Fibroblast of skin of right biceps (primary cell): Measurements from ENCODE around the gene IGSF11.
A peak's percentile ranks its signal among the peaks of the same experiment; 100 is the strongest.
"Not testable (repeated sequence)": the region's sequence is repeated elsewhere in the genome, so short reads cannot be mapped to it uniquely, and the experiment has no call there.

ENCODE experiments used
- DNase-seq: peaks from one replicate; pipeline ENCODE4 v3.0.0-alpha.2; 2013

IGSF11 gene, protein sequence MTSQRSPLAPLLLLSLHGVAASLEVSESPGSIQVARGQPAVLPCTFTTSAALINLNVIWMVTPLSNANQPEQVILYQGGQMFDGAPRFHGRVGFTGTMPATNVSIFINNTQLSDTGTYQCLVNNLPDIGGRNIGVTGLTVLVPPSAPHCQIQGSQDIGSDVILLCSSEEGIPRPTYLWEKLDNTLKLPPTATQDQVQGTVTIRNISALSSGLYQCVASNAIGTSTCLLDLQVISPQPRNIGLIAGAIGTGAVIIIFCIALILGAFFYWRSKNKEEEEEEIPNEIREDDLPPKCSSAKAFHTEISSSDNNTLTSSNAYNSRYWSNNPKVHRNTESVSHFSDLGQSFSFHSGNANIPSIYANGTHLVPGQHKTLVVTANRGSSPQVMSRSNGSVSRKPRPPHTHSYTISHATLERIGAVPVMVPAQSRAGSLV

DNA sequence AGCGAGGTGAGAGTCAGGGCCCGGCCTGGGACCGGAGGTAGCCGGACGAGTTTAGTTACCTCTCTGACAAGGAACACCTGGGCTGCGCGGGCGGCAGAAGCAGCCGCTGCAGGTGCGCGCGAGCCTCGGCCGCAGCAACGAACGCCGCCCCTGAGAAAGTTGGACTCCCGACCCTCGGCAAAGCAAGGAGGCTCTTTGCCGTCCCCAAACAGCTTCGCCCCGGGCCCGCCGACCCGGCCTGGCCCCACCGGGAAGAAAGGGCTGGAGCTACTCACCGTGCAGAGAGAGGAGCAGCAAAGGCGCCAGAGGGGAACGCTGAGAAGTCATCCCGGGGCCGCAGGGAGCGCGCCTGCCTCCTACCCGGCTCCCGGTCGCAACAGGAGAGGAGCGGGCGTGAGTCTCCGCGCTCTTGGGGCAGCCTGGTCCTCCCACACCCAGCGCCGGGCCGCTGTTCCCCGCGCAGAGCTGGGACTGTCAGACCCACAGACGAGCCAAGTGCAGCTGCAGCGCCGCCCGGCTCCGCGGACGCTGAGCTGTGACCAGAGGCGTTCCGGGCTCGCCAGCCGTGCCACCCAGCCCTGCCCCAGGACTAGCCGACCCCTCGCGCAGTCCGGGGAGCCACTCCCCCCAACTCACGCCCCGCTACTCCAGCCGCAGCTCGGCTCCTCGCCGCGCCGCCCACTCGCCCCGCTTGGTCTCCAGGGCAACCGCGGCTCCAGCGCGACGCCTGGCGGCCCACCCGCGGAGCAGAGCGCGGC lies at the start of gene IGSF11:
IGSF11 (minus strand) TSS at position 591 of the 758 bp plus-strand sequence; CDS start at position 327, 264 bp downstream.
- peak; percentile 36 for DNase-seq

GRCh38 chr3:119080364-119080763 lies 45.7 kb upstream of the IGSF11 start:
- no peak for DNase-seq

DNA sequence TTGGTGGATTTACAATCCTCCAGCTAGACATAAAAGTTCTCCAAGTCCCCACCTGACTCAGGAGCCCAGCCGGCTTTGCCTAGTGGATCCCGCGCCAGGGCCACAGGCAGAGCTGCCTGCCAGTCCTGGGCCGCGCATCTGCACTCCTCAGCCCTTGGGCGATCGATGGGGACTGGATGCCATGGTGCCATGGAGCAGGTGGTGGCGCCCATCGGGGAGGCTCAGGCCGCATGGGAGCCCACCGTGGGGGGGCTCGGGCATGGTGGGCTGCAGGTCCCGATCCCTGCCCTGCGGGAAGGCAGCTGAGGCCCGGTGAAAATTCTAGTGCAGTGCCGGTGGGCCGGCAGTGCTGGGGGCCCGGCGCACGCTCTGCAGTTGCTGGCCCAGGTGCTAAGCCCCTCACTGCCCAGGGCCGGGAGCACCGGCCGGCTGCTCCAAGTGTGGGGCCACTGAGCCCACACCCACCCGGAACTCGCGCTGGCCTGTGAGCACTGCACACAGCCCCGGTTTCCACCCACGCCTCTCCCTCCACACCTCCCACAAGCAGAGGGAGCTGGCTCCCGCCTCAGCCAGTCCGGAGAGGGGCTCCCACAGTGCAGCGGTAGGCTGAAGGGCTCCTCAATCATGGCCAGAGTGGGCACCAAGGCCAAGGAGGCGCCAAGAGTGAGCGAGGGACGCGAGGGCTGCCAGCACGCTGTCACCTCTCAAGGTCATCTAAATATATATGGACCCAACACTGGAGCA lies 38.8 kb upstream of the IGSF11 start:
- DNase-seq, result no peak

DNA sequence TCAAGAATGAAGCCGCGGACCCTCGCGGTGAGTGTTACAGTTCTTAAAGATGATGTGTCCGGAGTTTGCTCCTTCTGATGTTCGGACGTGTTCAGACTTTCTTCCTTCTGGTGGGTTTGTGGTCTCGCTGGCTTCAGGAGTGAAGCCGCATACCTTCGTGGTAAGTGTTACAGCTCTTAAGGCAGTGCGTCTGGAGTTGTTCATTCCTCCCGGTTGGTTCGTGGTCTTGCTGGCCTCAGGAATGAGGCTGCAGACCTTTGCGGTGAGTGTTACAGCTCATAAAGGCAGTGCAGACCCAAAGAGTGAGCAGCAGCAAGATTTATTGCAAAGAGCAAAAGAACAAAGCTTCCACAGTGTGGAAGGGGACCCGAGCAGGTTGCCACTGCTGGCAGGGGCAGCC lies 37.8 kb upstream of the IGSF11 start:
- DNase-seq, result not testable (repeated sequence)

DNA sequence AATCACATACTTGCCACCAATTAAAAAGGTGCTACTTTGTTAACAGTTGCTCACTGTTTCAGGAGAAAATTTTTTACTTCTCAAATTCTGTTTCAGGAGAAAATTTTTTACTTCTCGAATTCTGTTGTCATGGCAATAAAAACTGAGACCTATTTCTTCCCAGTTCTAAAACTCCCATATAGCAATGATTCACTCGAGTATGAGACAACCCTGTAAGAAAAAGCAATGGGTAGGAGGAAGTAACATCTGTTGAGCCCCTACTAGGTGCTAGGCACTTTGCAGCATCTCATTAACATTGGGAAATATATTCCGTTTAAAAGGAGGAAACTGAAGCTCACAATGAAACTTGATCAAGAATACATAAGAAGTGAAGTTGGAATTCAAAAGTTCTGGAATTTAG lies 35.1 kb upstream of the IGSF11 start:
- DNase-seq, result no peak

DNA sequence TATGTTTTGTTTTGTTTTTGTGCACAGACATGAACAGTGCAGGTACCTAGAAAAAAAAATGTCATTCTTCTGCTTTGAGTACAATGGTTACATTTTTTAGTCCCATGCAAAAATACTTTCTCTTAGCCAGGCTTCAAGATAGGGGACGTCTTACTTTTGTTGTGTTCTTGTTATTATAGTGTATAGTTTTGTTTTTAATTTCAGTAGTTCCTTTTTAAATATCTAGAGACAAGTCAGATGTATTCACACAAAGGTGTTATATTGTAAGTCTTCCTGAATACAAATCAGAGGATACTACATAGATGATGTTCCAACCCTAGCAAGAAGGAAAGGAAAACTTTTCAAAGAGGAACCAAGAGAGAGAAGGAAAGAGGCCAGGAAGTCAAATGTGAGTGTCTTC lies 28.8 kb upstream of the IGSF11 start:
- no peak for DNase-seq

- DNase-seq, result no peak
Observed at GRCh38 chr3:119062892-119063291, 28.2 kb upstream of the IGSF11 start.

DNA sequence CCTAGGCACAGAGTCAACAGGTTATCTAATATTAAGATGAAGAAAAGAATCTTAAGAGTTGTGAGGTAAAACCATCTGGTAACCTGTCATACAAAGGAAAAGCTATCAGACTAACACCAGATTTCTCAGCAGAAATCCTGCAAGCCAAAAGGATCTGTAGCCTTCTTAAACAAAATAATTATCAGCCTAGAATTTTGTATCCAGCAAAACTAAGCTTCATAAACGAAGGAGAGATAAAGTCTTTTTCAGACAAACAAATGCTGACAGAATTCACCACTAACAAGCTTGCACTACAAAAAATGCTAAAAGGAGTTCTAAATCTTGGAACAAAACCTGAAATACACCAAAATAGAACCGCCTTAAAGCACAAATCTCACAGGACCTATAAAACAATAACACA lies 9.9 kb upstream of the IGSF11 start:
- no peak for DNase-seq

GRCh38 chr3:119042162-119042561 lies 7.5 kb upstream of the IGSF11 start:
- no peak for DNase-seq

- no peak for DNase-seq
Observed at GRCh38 chr3:119035014-119035346, 334 bp upstream of the IGSF11 start.

DNA sequence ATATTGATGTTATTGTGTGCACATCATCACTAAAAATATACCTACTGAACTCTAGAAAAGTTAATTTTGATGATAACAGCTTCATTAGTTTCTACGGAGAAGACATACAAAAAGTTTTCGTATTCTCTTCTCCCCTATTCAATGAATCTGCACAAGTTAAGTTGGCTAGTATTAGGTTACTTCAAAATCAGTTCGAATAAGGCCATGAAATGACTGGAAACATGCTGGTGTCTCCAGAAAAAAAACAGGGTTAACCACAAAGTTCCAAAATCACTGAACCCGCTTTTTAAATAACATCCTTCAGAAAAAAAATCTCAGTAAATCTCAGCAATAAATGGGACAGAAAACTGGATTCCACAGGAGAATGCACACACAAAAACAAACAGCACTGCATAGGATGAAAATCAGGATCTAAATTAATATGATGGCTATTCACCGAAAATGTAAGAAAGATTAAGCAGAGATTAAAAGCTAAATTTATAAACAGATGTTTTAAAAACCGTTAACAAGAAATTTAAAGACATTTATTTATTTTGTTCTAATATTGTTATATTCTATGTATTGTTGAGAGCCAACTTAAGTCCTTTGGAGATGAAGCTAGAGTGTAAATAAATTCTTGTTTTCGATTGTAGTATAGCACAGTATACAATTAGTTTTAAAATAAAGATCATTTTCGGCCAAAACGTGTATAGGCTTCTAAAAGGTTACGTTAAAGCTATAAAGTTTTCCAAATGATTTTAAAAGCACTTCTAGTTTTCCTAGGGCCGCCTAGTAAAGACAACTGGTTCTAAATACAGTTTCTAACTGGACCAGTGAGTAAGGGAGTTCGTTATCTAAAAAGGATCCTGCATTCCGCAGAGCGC lies 1.0 kb downstream of the IGSF11 start:
- no peak for DNase-seq

DNA sequence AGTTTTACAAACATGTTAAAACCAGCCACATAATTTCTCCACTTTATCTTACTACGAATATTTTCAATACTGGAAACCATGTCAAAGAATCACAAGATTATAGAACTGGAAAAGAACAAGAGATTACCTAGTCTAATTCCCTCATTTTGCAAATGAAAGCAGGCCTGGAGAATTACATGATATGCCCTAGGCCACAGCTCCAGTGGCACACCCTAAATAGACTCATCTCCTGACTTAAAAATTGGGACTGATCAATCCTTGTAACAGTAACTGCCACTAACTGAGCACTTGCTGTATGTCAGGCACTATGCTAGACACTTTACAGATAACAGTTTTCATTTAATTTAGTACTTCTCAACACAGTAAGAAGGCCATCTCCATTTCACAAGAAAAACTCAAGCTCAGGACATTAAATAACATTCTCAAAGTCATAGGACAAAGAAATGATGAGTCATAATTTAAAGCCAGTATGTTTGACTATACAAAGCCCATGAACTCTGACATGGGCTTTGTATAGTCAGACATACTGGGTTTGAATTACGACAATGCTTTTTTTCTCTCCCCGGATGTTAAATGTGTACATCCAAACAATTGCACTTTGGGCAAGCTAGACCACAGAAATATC lies 9.4 kb downstream of the IGSF11 start:
- DNase-seq, result no peak

DNA sequence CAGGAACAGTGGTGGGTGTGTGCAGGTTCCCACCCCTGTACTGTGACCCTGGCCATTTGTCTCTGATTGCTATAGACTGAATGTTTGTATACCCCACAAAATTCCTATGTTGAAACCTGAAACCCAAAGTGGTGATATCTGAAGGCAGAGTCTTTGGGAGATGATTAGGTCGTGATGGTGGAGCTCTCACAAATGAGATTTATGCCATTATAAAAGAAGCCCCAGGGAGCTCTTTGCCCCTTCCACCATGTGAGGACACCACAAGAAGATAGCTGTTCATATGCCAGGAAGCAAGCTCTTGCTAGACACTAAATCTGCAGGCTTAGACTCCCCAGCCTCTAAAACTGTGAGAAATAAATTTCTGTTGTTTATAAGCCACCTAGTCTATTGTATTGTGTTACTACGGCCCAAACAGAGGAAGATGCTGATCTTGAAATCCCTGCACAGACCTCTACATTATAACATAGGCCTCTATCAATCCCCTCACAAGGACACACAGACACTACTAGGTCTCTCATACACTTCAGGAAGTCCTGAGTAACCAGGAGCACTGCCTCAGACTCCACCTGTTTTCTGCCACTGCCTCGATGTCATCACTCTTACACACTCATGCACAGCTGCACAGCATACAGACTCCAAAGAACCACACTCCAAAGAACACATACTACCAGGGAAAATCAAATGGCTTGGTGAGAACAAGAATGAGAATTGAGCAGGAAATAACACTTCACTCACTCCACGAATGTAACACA lies 14.7 kb downstream of the IGSF11 start:
- no peak for DNase-seq

- no peak for DNase-seq
Observed at GRCh38 chr3:119018690-119019463, 15.8 kb downstream of the IGSF11 start.

- DNase-seq, result no peak
Observed at GRCh38 chr3:119015942-119016341, 18.7 kb downstream of the IGSF11 start.

- DNase-seq, result no peak
Observed at GRCh38 chr3:119013951-119014350, 20.7 kb downstream of the IGSF11 start.

DNA sequence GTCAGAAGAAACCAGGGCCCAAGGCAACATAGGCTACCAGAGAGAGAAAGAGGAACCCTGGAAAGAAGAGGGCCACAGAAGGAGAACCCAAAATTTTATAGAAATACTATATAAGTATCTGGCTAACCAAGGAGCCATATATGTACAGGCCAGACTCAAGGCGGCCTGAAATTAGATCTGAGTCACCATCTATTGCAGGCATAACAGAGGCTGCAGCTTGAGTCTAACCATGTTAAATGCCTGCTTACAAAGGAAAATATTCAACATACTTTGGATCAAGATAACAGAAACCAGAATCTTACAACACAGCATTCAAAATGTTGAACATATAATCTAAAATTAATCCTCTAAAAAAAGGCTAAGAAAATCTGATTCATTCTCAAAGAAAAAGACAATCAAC lies 23.1 kb downstream of the IGSF11 start:
- no peak for DNase-seq

DNA sequence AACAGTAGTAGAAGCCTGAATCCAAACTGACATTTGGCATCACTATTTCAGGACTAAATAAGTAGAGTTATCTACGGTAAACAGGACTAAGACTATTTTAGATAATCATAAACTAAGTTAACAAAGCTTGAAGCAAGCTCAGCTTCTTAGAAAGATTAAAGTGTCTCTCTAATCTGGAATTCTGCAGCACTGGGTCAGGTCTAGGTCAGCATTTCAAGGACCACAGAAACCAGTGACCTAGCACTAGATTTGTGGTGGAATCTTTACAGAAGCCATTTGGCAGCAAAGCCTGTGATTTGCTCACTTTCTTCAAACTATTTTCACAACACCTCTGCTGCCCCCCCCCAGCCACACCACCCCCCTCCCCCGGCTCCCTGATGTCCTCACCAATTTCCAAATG lies 37.5 kb downstream of the IGSF11 start:
- DNase-seq, result no peak

GRCh38 chr3:118991775-118992174 lies 42.9 kb downstream of the IGSF11 start:
- no peak for DNase-seq

GRCh38 chr3:118990823-118991560 lies 43.7 kb downstream of the IGSF11 start:
- no peak for DNase-seq
